ENCODE data around the gene ANGPTL1.
"Not testable (repeated sequence)": the region's sequence is repeated elsewhere in the genome, so short reads cannot be mapped to it uniquely, and the experiment has no call there.

The ANGPTL1 gene

GRCh38 chr1:178868706-178869105 is 2.2 kb downstream of the ANGPTL1 start:
- DNase-seq (ENCODE audit: low spot score), result no peak
- TF ChIP-seq, protein P1, sequence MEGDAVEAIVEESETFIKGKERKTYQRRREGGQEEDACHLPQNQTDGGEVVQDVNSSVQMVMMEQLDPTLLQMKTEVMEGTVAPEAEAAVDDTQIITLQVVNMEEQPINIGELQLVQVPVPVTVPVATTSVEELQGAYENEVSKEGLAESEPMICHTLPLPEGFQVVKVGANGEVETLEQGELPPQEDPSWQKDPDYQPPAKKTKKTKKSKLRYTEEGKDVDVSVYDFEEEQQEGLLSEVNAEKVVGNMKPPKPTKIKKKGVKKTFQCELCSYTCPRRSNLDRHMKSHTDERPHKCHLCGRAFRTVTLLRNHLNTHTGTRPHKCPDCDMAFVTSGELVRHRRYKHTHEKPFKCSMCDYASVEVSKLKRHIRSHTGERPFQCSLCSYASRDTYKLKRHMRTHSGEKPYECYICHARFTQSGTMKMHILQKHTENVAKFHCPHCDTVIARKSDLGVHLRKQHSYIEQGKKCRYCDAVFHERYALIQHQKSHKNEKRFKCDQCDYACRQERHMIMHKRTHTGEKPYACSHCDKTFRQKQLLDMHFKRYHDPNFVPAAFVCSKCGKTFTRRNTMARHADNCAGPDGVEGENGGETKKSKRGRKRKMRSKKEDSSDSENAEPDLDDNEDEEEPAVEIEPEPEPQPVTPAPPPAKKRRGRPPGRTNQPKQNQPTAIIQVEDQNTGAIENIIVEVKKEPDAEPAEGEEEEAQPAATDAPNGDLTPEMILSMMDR (IDR thresholded peaks at IDR 0.05; ENCODE audit: extremely low read depth, missing control alignments), result no peak

- DNase-seq (ENCODE audit: low spot score), result no peak
- TF ChIP-seq, protein P1 (IDR thresholded peaks at IDR 0.05; ENCODE audit: extremely low read depth, missing control alignments), result no peak
Measured at GRCh38 chr1:178867670-178868069, 3.2 kb downstream of the ANGPTL1 start.

GRCh38 chr1:178864326-178864725 is 6.6 kb downstream of the ANGPTL1 start:
- DNase-seq (ENCODE audit: low spot score), result no peak
- TF ChIP-seq, protein P1 (IDR thresholded peaks at IDR 0.05; ENCODE audit: extremely low read depth, missing control alignments), result no peak

DNA sequence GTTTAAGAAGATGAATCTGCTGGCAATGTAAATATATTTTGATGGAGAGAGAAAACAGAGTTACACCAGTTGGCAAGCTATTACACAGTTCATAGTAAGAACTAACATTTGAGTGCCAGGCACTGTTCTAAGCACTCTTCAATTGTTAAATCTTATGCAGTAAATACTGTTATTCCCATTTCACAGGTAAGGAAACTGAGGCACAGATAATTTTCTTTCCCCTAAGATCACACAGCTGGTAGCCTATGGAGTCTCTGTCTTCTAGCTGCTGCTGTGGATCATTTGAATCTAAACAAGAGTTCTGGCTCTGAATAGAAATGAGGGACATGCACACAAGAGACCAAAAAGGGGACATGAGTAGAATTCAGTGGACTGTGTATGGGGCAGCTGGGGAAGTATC is 8.0 kb downstream of the ANGPTL1 start:
- TF ChIP-seq, protein P1 (IDR thresholded peaks at IDR 0.05; ENCODE audit: extremely low read depth, missing control alignments), result no peak
- DNase-seq (ENCODE audit: low spot score), result no peak

DNA sequence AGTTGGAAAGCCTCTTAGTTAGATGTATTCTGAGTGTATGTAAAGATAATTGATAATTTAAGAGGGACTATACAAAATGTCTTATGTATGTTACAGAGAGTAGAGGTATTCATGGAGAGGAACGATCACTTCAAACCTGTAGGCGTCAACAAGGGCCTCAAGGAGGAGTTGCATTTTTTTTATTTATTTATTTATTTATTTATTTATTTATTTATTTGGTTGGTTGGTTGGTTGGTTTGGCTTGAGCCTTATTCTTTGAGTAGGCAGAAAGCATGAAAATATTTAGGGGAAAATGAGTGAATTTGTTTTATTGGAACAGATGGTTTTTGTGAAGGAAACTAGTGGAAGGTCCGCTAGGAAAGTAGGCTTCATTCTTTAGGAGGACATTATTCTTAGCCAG is 8.5 kb downstream of the ANGPTL1 start:
- no peak for DNase-seq (ENCODE audit: low spot score)
- TF ChIP-seq, protein P1 (IDR thresholded peaks at IDR 0.05; ENCODE audit: extremely low read depth, missing control alignments), result no peak

DNA sequence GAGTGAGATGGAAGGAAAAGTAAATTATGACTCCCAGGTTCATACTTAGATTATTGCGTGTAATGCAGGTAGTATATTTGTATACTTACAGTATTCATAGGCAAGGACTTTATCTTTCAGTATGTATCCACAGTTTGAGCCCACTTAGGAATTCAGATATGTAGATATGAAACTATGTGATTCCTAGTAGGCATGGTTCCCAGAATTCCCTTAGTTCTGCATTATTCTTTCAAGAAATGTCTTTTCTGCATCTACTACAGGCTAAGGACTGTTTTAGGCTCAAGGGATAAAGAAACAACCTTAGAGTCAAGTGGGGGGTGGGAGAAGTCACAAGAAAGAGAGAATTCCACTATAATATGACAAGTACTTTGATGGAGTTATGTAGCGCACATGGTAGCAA is 13.8 kb downstream of the ANGPTL1 start:
- TF ChIP-seq, protein P1 (IDR thresholded peaks at IDR 0.05; ENCODE audit: extremely low read depth, missing control alignments), result no peak
- no peak for DNase-seq (ENCODE audit: low spot score)

DNA sequence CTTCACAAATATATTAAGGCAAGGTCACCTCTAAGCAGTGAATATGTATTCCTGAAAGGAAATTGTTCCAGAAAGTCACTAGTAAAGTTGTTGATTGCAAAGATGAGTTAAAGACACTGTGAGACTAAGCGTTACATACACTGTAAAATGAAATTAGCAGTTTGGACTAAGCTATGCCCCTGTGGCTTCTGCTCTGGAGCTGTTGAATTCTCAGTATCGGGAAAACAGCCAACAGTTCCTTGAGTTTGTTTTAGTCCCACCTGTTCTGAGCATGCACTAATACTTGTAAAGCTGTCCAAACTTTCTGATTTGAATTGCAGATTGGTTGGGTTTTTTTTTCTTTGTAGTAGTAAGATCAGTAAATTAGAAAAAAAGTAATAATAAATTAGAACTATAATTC is 21.0 kb downstream of the ANGPTL1 start:
- TF ChIP-seq, protein P1 (IDR thresholded peaks at IDR 0.05; ENCODE audit: extremely low read depth, missing control alignments), result no peak
- no peak for DNase-seq (ENCODE audit: low spot score)

DNA sequence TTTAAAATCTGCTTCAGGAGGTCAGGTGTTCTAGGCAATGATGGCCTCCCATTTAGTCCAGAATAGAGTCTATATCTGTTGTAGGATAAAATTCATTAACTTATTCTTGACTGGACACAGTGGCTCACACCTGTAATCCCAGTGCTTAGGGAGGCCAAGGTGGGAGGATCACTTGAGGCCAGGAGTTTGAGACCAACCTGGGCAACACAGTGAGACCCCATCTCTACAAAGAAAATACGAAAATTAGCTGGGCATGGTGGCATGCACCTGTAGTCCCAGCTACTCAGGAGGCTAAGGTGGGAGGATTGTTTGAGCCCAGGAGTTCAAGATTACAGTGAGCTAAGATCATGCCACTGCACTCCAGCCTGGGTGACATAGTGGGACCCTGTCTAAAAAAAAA is 23.0 kb downstream of the ANGPTL1 start:
- DNase-seq (ENCODE audit: low spot score), result not testable (repeated sequence)

Data from GM20000 (cell line).